ENCODE measurements around the gene POLR2I.

Gene POLR2I

DNA sequence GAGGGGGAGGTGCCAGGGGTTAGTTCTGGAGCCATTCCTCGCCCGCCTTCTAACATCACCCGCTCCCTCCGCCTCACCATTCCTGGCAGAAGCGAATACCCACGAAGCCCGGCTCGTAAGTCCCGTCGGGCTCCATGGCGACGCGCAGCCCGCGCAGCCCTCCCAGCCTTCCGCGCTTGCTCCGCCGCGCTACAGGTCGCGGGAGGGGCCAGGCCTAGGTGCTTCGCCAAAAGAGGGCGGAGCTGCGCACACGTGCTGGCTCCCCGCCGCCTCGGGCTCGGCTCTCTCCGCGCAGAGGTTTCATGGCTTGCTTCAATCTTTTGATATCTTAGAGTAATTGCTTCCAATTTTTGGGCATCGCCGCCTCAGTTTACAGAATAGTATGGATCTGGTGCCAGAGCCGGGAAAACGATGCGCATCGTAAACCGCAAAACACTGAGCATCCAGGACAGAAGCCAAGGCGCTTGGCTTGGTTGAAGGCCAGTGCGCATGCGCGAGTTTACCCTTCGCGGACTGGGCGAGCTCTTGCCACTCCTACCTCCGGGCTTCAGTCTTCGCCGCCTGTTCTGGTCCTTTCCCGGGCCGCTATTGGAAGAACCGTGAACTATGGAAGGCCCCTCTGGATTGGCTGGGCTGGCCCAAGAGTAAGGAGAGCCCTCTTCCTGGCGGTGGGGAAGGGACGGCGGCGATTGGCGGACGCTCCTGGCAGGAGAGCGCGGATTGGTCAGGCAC, at the start of gene POLR2I:
Gene POLR2I, minus strand, starts transcription at position 155 of the 732 bp plus-strand sequence. Its CDS starts 19 bp downstream, at position 136.
- DNase-seq (ENCODE audit: low read depth in 2 of 3, low spot score in 2 of 3), result peak; percentile 96 to 99 (median 99)

DNA sequence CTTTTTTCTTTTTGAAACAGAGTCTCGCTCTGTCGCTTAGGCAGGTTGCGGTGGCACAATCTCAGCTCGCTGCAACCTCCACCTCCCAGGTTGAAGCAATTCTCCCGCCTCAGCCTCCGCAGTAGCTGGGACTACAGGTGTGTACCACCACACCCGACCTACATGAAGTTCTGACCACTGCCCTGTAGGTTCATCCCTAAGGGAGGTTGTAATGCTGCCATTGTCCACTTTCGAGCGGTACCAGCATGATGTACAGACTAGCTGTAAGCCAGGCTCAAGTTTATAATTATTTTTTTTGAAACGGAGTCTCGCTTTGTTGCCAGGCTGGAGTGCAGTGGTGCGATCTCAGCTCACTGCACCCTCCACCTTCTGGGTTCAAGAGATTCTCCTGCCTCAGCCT, 49.1 kb upstream of the POLR2I start:
- DNase-seq (ENCODE audit: low read depth in 2 of 3, low spot score in 2 of 3), result no peak

DNA sequence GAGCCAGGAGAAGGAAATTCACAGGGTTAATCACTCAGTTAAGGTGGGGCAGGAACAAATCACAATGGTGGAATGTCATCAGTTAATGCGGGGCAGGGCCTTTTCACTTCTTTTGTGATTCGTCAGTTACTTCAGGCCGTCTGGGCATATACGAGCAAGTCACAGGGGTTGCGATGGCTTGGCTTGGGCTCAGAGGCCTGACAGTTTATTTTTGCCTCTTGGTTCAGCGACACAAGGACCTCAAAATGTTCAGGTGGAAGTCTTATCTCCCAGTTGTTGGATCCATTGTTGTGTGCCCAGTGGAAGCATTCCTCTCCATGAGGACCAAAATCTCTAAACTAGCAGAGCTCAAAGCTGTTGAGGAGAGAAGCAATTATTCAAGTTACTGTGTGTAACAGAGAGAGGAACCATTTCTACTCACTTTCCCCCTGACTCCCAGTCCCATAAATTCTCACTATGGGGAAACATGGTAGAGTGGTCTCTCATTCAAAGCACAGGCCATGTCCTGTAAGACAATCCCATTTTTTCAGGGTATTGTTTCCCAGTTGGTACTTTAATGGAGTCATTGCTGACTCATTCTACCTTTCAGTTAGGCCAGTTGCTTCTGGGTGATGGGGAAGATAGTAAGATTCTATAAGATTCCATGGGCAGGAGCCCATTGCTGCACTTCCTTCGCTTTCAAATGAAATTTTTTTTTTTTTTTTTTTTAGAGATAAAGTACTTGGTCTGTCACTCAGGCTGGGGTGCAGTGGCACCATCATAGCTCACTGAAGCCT, 46.3 kb upstream of the POLR2I start:
- no peak for DNase-seq (ENCODE audit: low read depth in 2 of 3, low spot score in 2 of 3)

DNA sequence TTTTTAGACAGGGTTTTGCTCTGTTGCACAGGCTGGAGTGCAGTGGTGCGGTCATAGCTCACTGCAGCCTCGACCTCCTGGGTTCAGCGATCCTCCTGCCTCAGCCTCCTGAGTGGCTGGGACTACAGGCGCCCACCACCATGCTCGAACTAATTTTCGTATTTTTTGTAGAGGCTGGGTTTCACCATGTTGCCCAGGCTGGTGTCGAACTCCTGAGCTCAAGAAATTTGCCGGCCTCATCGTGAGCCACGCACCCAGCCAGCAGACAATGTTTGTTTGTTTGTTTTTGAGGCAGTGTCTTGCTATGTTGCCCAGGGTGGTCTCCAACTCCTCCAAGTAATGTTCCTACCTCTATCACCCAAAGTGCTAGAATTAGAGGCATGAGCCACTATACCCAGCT, 38.5 kb upstream of the POLR2I start:
- DNase-seq (ENCODE audit: low read depth in 2 of 3, low spot score in 2 of 3), result no peak

GRCh38 chr19:36152352-36153091, 37.8 kb upstream of the POLR2I start, which contains the start of gene COX7A1:
Gene COX7A1, minus strand, starts transcription at chr19:36152447. Its CDS starts 40 bp downstream, at chr19:36152407.
- no peak for DNase-seq (ENCODE audit: low read depth in 2 of 3, low spot score in 2 of 3)

- DNase-seq (ENCODE audit: low read depth in 2 of 3, low spot score in 2 of 3), result no peak
Measured at GRCh38 chr19:36152019-36152351, 37.3 kb upstream of the POLR2I start.

- no peak for DNase-seq (ENCODE audit: low read depth in 2 of 3, low spot score in 2 of 3)
Measured at GRCh38 chr19:36151144-36152018, 36.7 kb upstream of the POLR2I start.

DNA sequence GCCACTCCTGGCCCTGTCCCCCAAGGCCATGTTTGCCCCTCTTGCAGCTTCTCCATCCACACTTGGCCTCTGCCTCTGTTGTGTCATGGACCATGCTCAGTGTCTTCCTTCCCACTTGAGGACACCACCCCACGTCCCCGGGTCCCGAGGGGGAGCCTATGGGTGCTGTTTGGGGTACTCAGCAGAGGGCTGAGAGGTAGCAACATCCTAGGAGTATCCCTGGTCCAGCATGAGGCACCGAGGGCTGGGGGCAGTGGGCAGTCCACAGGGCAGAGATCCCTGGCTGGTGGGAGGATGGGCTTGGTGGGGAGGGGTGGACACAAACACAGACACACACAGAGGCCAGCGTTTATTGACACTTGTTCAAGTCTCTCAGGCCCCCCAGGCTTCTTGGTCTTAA, 35.9 kb upstream of the POLR2I start:
- no peak for DNase-seq (ENCODE audit: low read depth in 2 of 3, low spot score in 2 of 3)

DNA sequence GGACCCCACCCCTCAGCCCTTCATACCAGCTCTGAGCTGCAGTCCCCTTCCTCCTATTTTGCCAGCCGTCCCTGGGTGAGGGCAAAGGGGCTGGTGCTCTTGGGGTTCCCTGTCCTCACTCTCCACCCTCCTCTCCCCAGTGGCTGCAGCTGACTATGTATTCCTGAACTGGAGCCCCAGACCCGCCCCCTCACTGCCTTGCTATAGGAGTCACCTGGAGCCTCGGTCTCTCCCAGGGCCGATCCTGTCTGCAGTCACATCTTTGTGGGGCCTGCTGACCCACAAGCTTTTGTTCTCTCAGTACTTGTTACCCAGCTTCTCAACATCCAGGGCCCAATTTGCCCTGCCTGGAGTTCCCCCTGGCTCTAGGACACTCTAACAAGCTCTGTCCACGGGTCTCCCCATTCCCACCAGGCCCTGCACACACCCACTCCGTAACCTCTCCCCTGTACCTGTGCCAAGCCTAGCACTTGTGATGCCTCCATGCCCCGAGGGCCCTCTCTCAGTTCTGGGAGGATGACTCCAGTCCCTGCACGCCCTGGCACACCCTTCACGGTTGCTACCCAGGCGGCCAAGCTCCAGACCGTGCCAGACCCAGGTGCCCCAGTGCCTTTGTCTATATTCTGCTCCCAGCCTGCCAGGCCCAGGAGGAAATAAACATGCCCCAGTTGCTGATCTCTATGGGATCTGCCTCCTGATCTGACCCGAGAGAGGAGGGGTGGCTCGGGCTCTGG, 35.2 kb upstream of the POLR2I start:
- no peak for DNase-seq (ENCODE audit: low read depth in 2 of 3, low spot score in 2 of 3)

GRCh38 chr19:36144624-36145023, 29.9 kb upstream of the POLR2I start:
- DNase-seq (ENCODE audit: low read depth in 2 of 3, low spot score in 2 of 3), result no peak

DNA sequence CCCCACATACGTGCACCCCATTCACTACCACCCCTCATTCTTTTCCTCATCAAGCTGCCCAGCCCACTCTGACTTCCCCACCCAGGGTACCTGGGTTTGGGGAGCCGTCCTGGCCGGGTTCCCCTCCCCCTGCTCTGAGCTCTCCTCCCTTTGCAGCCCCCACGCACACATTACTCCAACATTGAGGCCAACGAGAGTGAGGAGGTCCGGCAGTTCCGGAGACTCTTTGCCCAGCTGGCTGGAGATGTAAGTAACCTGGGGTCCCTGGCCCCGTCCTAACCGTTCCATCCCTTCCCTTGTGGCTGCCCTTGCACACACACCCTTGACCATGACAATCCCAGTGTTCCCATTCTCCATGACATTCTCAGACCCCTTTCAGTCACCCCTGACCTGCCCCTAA, 27.8 kb upstream of the POLR2I start:
- no peak for DNase-seq (ENCODE audit: low read depth in 2 of 3, low spot score in 2 of 3)

GRCh38 chr19:36142046-36142445, 27.4 kb upstream of the POLR2I start:
- DNase-seq (ENCODE audit: low read depth in 2 of 3, low spot score in 2 of 3), result no peak

- DNase-seq (ENCODE audit: low read depth in 2 of 3, low spot score in 2 of 3), result peak; percentile 79 to 95 (median 94)
Measured at GRCh38 chr19:36141039-36141927, 26.6 kb upstream of the POLR2I start.

DNA sequence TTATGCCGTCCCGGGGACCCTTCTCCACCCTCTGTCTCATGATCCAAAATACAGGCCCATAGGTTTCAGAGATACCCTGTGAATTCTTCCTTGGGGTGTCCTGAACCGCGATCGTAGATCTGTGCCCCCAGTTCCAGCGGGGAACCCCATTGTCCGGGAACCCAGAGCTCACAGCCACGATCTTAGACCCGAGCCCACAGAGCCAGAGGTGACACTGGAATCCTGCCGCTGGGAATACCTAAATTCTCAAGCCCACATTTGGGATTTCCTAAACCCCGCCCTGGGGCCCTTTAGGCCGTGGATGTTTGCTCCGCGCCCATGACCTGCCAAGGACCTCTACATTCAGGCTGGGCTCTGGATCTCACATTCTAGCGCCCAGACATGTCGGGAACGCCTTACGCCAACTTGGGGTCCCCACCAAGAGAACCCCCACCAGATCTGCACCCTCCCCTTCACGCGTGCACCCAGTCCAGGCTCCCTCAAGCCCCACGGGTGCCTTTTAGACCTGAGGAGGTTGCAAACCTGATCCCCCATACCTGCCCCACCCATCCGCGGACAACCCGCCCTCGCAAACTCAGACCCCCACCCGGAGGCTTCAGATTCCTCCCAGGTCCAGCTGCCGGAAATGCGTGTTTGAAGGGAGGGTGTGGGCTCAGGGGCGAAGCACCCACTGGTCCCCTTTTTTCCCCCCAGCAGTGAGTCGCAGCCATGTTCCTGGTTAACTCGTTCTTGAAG, 25.8 kb upstream of the POLR2I start:
- DNase-seq (ENCODE audit: low read depth in 2 of 3, low spot score in 2 of 3), result peak; percentile 7 to 33 (median 20)

DNA sequence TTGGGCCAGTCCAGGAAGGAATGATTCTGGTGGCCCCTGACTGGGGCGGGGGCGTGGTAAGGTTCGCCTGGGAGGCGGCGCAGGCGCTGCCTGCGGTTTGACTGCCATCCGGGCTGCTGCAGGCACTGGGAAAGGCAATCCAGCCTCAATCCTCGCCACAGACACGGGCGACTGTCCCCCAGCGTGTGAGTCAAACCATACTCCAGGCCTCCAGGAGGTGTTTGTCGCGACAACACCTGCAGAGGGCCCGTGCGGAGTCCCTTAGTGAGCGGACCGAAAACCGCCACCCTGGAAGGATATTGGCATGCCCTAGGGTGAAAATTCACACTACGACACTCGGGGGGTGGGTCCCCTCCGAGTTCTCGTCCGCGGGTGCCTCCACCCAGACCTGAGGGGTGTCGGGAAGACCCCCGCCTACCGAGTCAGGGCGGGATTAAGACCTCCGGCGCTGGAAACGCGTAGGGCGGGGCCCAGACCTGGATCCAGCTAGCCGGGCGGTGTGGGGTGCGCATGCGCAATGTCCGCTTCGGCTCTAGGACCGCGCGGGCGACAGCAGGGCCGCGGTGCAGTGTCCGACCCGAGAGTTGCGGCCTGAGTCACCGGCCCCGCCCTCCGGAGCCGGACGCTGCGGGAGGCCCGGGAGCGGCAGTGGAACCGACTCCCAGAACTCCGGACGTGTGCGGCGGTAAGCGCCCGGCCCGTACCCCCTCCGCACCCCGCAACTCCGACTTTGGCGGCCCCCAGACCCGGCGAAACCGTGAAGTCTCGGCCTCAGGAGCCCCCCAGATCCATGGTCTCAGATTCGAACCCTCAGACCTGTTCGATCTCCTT, 25.0 kb upstream of the POLR2I start, which contains the start of gene CAPNS1:
Gene CAPNS1, plus strand, starts transcription at position 594 of the 831 bp plus-strand sequence. CDS start 946 bp downstream, outside the sequence.
- DNase-seq (ENCODE audit: low read depth in 2 of 3, low spot score in 2 of 3), result peak; percentile 86 to 93 (median 86)

DNA sequence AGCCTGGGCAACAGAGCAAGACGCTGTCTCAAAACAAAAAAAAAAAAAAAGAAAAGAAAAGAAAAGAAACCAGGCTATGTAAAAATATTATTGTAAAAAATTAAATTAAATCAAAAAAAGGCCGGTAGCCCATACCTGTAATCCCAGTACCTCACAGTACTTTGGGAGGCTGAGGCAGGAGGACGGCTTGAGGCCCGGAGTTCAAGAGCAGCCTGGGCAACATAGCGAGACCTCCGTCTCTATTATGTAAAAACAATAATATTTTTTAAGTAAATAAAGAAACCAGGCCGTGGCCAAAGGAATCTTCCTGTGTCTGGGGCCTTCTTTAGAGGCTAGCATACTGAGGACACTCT, 24.4 kb upstream of the POLR2I start:
- no peak for DNase-seq (ENCODE audit: low read depth in 2 of 3, low spot score in 2 of 3)

- DNase-seq (ENCODE audit: low read depth in 2 of 3, low spot score in 2 of 3), result no peak
Measured at GRCh38 chr19:36136964-36137686, 22.4 kb upstream of the POLR2I start.
